ENCODE results near the gene B3GALT6.

The B3GALT6 gene

GRCh38 chr1:1233567-1233892, 1.5 kb downstream of the B3GALT6 start:
- no peak for DNase-seq (ENCODE audit: low read depth in 1 of 2, low spot score in 1 of 2)
- no peak overlapping the region for H3K4me3 ChIP-seq (replicated peaks; ENCODE audit: insufficient read depth, low read length)
- no peak for TF ChIP-seq REST (IDR thresholded peaks at IDR 0.05; ENCODE audit: insufficient replicate concordance, low read depth)
- TF ChIP-seq SPI1 (IDR thresholded peaks at IDR 0.05; ENCODE audit: borderline replicate concordance, low read depth), result no peak
- no peak for TF ChIP-seq GABPA (IDR thresholded peaks at IDR 0.05; ENCODE audit: low read depth)
- TF ChIP-seq CTCF (IDR thresholded peaks at IDR 0.05; ENCODE audit: insufficient read depth, low read length), result no peak
- no peak for TF ChIP-seq POLR2AphosphoS5 (IDR thresholded peaks at IDR 0.05; ENCODE audit: low read depth)
- H3K27ac ChIP-seq (replicated peaks), result no peak overlapping the region
- peaks cover 16% of the 10 kb centered on the region for H3K27me3 ChIP-seq (ENCODE audit: insufficient read depth, poor library complexity, severe bottlenecking)

GRCh38 chr1:1234180-1234808, 2.3 kb downstream of the B3GALT6 start:
- no peak overlapping the region for H3K4me3 ChIP-seq (replicated peaks; ENCODE audit: insufficient read depth, low read length)
- no peak for DNase-seq (ENCODE audit: low read depth in 1 of 2, low spot score in 1 of 2)
- H3K27ac ChIP-seq (replicated peaks), result no peak overlapping the region
- H3K27me3 ChIP-seq (ENCODE audit: insufficient read depth, poor library complexity, severe bottlenecking), result peaks cover 18% of the 10 kb centered on the region
- no peak for TF ChIP-seq GABPA (IDR thresholded peaks at IDR 0.05; ENCODE audit: low read depth)
- no peak for TF ChIP-seq SPI1 (IDR thresholded peaks at IDR 0.05; ENCODE audit: borderline replicate concordance, low read depth)
- TF ChIP-seq REST (IDR thresholded peaks at IDR 0.05; ENCODE audit: insufficient replicate concordance, low read depth), result no peak
- no peak; the same call in 1 of the 2 replicates for TF ChIP-seq POLR2AphosphoS5 (IDR thresholded peaks at IDR 0.05; ENCODE audit: low read depth)
- no peak for TF ChIP-seq CTCF (IDR thresholded peaks at IDR 0.05; ENCODE audit: insufficient read depth, low read length)

GRCh38 chr1:1235016-1235744, 3.1 kb downstream of the B3GALT6 start:
- TF ChIP-seq CTCF (IDR thresholded peaks at IDR 0.05; ENCODE audit: insufficient read depth, low read length) (no peak), GABPA (IDR thresholded peaks at IDR 0.05; ENCODE audit: low read depth) (no peak), SPI1 (IDR thresholded peaks at IDR 0.05; ENCODE audit: borderline replicate concordance, low read depth) (no peak), POLR2AphosphoS5 (IDR thresholded peaks at IDR 0.05; ENCODE audit: low read depth) (no peak; the same call in 1 of the 2 replicates), REST (IDR thresholded peaks at IDR 0.05; ENCODE audit: insufficient replicate concordance, low read depth) (no peak)
- Histone ChIP-seq H3K27ac (replicated peaks) (no peak overlapping the region), H3K27me3 (ENCODE audit: insufficient read depth, poor library complexity, severe bottlenecking) (peaks cover 18% of the 10 kb centered on the region), H3K4me3 (replicated peaks; ENCODE audit: insufficient read depth, low read length) (no peak overlapping the region)
- no peak for DNase-seq (ENCODE audit: low read depth in 1 of 2, low spot score in 1 of 2)

All from HL-60 (cell line).